ENCODE results near the gene RBCK1. TPM values are rescaled to one million over a fixed set of nuclear protein-coding genes. Genes with fewer than 3 reads are reported as not detected.

The RBCK1 gene
- total and polyA plus RNA-seq, 7 donors, result 34.1 to 52.5 (median 43.1) TPM

- TF ChIP-seq CTCF (IDR thresholded peaks at IDR 0.05), result no peak
- DNase-seq (no peak), ATAC-seq (no peak)
- no peak overlapping the region for H3K4me3 ChIP-seq
- intact Hi-C loops (cut with DNase I), result loop anchor here in 1 of 2 donors (10.0 kb wide), 2 partner anchors 71 to 141 kb away; partner anchors contain the start of gene CSNK2A1
- H3K27ac ChIP-seq, result no peak overlapping the region
- H3K36me3 ChIP-seq (ENCODE audit: insufficient read depth in 1 of 2, low read depth in 1 of 2), result no peaks in the 10 kb centered on the region
- peaks cover 8% of the 10 kb centered on the region for H3K4me1 ChIP-seq
- no peaks in the 10 kb centered on the region for H3K27me3 ChIP-seq (ENCODE audit: insufficient read depth in 3 of 3, low read length in 2 of 3)
- WGBS, 3 donors, result 96 to 99% (median 98%) methylated on average over 3 of the region's 3 CpGs
- H3K9me3 ChIP-seq, result no peaks in the 10 kb centered on the region
Observed at GRCh38 chr20:403582-403957, 4.5 kb upstream of the RBCK1 start.

GRCh38 chr20:404088-404487 is 4.0 kb upstream of the RBCK1 start:
- H3K27me3 ChIP-seq (ENCODE audit: insufficient read depth in 3 of 3, low read length in 2 of 3), result no peaks in the 10 kb centered on the region
- TF ChIP-seq CTCF (IDR thresholded peaks at IDR 0.05), result no peak
- DNase-seq (no peak), ATAC-seq (no peak)
- H3K4me3 ChIP-seq, result no peak overlapping the region
- no peak overlapping the region for H3K27ac ChIP-seq
- no peaks in the 10 kb centered on the region for H3K36me3 ChIP-seq (ENCODE audit: insufficient read depth in 1 of 2, low read depth in 1 of 2)
- 83 to 95% (median 93%) methylated on average over 4 of the region's 4 CpGs for WGBS, 3 donors
- H3K4me1 ChIP-seq, result peaks cover 12% of the 10 kb centered on the region
- intact Hi-C loops (cut with DNase I), result loop anchor here in 1 of 2 donors (10.0 kb wide), 2 partner anchors 71 to 141 kb away; partner anchors contain the start of gene CSNK2A1
- no peaks in the 10 kb centered on the region for H3K9me3 ChIP-seq

GRCh38 chr20:406200-407132 is 1.6 kb upstream of the RBCK1 start:
- WGBS, 3 donors, result 69 to 77% (median 72%) methylated on average over 9 of the region's 9 CpGs
- Histone ChIP-seq H3K27ac (peak overlapping the region; percentile 95), H3K4me1 (peaks cover 27% of the 10 kb centered on the region), H3K36me3 (ENCODE audit: insufficient read depth in 1 of 2, low read depth in 1 of 2) (peaks cover 0 to 8% of the 10 kb centered on the region in 2 donors), H3K9me3 (no peaks in the 10 kb centered on the region), H3K27me3 (ENCODE audit: insufficient read depth in 3 of 3, low read length in 2 of 3) (no peaks in the 10 kb centered on the region), H3K4me3 (no peak overlapping the region)
- DNase-seq, result no peak
- ATAC-seq, result no peak
- TF ChIP-seq CTCF (IDR thresholded peaks at IDR 0.05), result no peak
- intact Hi-C loops (cut with DNase I), result loop anchor here (5.0 to 10.0 kb wide), 3 partner anchors 68 to 138 kb away; partner anchors contain the start of gene CSNK2A1 (in 1 of the 2)

- ATAC-seq, result peak; percentile 63 to 72 (median 69)
- Histone ChIP-seq H3K4me3 (peak overlapping the region; percentile 91), H3K9me3 (no peaks in the 10 kb centered on the region), H3K36me3 (ENCODE audit: insufficient read depth in 1 of 2, low read depth in 1 of 2) (peaks cover 0 to 16% of the 10 kb centered on the region in 2 donors), H3K27ac (peak overlapping the region; percentile 95), H3K4me1 (peaks cover 27% of the 10 kb centered on the region), H3K27me3 (ENCODE audit: insufficient read depth in 3 of 3, low read length in 2 of 3) (no peaks in the 10 kb centered on the region)
- TF ChIP-seq CTCF (IDR thresholded peaks at IDR 0.05), result peak; percentile 14
- peak; percentile 77 to 88 for DNase-seq
- 6 to 14% (median 13%) methylated on average over 30 to 45 of the region's 45 CpGs for WGBS, 3 donors
- intact Hi-C loops (cut with DNase I), result loop anchor here (5.0 to 10.0 kb wide), 3 partner anchors 67 to 137 kb away; partner anchors contain the start of gene CSNK2A1 (in 1 of the 2)
Observed at GRCh38 chr20:407133-407952, 756 bp upstream of the RBCK1 start.
